ENCODE measurements around the gene CDHR2. TPM values are rescaled to one million over a fixed set of nuclear protein-coding genes. Genes with fewer than 3 reads are reported as not detected.
A peak's percentile ranks its signal among the peaks of the same experiment; 100 is the strongest.

Gene CDHR2
- total and polyA plus RNA-seq, 2 donors (not counting 3 experiments of a cell fraction or from before 2014, with no cell fraction given): not detected

- dilution Hi-C loops (cut with MboI; ENCODE audit: extremely low pct_ligation_motif_present, low sequenced_read_pairs) (no loop called here), intact Hi-C loops (cut with micrococcal nuclease) (loop anchor here (1.0 kb wide), 1 partner anchor 95 kb away; the partner anchor contains the start of gene FAF2)
- peaks cover 31% of the 10 kb centered on the region for H3K4me1 ChIP-seq (ENCODE audit: control insufficient read depth, extremely low read depth, insufficient read depth, low read length)
- H3K4me2 ChIP-seq (ENCODE audit: insufficient read depth, low read length): peak overlapping the region; percentile 94
- TF ChIP-seq MAX (IDR thresholded peaks at IDR 0.05; ENCODE audit: insufficient read depth, insufficient read length) (no peak), JUN (IDR thresholded peaks at IDR 0.05; ENCODE audit: borderline replicate concordance, insufficient read depth, insufficient read length, low read depth) (no peak), CTCF (IDR thresholded peaks at IDR 0.05; ENCODE audit: extremely low read depth in 1 of 2, insufficient read depth in 1 of 2, low read depth in 1 of 2, low read length in 2 of 2) (no peak), MYC (IDR thresholded peaks at IDR 0.05; ENCODE audit: low read depth, low read length) (no peak), POLR2A (IDR thresholded peaks at IDR 0.05; ENCODE audit: low read depth, low read length) (peak; percentile 36), GATA2 (IDR thresholded peaks at IDR 0.05; ENCODE audit: insufficient read depth, insufficient read length, low read depth, low read length) (no peak), FOS (IDR thresholded peaks at IDR 0.05; ENCODE audit: borderline replicate concordance, insufficient read depth, low read length) (no peak)
- peak overlapping the region; percentile 99 for H2AFZ ChIP-seq (ENCODE audit: low read depth, low read length)
- peak overlapping the region; percentile 44 for H3K9ac ChIP-seq (replicated peaks; ENCODE audit: extremely low read depth, insufficient read depth, low read length)
- H3K79me2 ChIP-seq (ENCODE audit: control insufficient read depth, insufficient read depth, low read length): no peaks in the 10 kb centered on the region
- FAIRE-seq (peak; percentile 35), DNase-seq (ENCODE audit: low read depth, low spot score) (no peak)
- BruUV-seq (replicated peaks): no TSS peak
- H3K27me3 ChIP-seq (ENCODE audit: control insufficient read depth in 2 of 2, insufficient read depth in 2 of 2, low read length in 2 of 2): no peaks in the 10 kb centered on the region
- no peaks in the 10 kb centered on the region for H3K36me3 ChIP-seq (ENCODE audit: control insufficient read depth in 2 of 2, extremely low read depth in 1 of 2, insufficient read depth in 2 of 2, low read length in 2 of 2)
- no peaks in the 10 kb centered on the region for H4K20me1 ChIP-seq (replicated peaks; ENCODE audit: control insufficient read depth, extremely low read depth, insufficient read depth, low read length)
- peak overlapping the region; percentile 50 to 69 (median 64) for H3K4me3 ChIP-seq (replicated peaks in 1 of 3; ENCODE audit: insufficient read depth in 1 of 3, low read depth in 1 of 3, low read length in 3 of 3)
- H3K27ac ChIP-seq (ENCODE audit: insufficient read depth, low read depth, low read length): no peak overlapping the region
- H3K9me1 ChIP-seq (replicated peaks; ENCODE audit: control insufficient read depth, extremely low read depth, insufficient read depth, low read length): no peaks in the 10 kb centered on the region
- ChIA-PET POLR2A (no interaction called here), CTCF (interaction anchor here (0.6 to 2.2 kb wide), 13 partner anchors 9 to 309 kb away, joined by 3 to 18 read pairs (median 5); partner anchors contain the start of genes CLTB and TSPAN17)
- H3K9me3 ChIP-seq (replicated peaks; ENCODE audit: control insufficient read depth, insufficient read depth, low read length): no peaks in the 10 kb centered on the region
Observed at GRCh38 chr5:176543428-176544182, 5.5 kb upstream of the CDHR2 start.

Measured in endothelial cell of umbilical vein (primary cell).